ENCODE data around the gene EVX1. TPM values are rescaled to one million over a fixed set of nuclear protein-coding genes. Genes with fewer than 3 reads are reported as not detected.

EVX1 gene
- total RNA-seq, 1 donor from 2014 or later, result not detected

GRCh38 chr7:27295236-27295635 lies 52.6 kb downstream of the EVX1 start:
- Histone ChIP-seq H3K9me3 (ENCODE audit: low read depth) (no peaks in the 10 kb centered on the region), H3F3A (ENCODE audit: low read depth) (no peaks in the 10 kb centered on the region), H3K4me1 (no peaks in the 10 kb centered on the region), H3K36me3 (no peaks in the 10 kb centered on the region), H3K27me3 (no peaks in the 10 kb centered on the region), H3K27ac (no peak overlapping the region), H3K4me2 (no peak overlapping the region), H2AFZ (replicated peaks) (no peak overlapping the region), H3K9ac (no peak overlapping the region), H3K79me2 (ENCODE audit: low read depth) (no peaks in the 10 kb centered on the region), H4K20me1 (ENCODE audit: low read depth) (no peaks in the 10 kb centered on the region), H3K4me3 (no peak overlapping the region)
- no peak overlapping the region for H3K4me3 Mint-ChIP-seq
- peaks cover 7% of the 10 kb centered on the region for H3K27me3 Mint-ChIP-seq (ENCODE audit: insufficient read depth, low read depth)
- H3K36me3 Mint-ChIP-seq, result no peaks in the 10 kb centered on the region
- no peak for TF ChIP-seq EZH2 (IDR thresholded peaks at IDR 0.05)
- TF ChIP-seq EZH2phosphoT487 (IDR thresholded peaks at IDR 0.05), result no peak
- no peak for TF ChIP-seq CTCF (IDR thresholded peaks at IDR 0.05)
- DNase-seq (ENCODE audit: low spot score), result no peak
- H3K9me3 Mint-ChIP-seq, result peaks cover 1% of the 10 kb centered on the region
- H3K27ac Mint-ChIP-seq, result no peak overlapping the region
- no peaks in the 10 kb centered on the region for H3K4me1 Mint-ChIP-seq

GRCh38 chr7:27297356-27297755 lies 54.8 kb downstream of the EVX1 start:
- TF ChIP-seq EZH2 (IDR thresholded peaks at IDR 0.05), result no peak
- no peak for TF ChIP-seq EZH2phosphoT487 (IDR thresholded peaks at IDR 0.05)
- TF ChIP-seq CTCF (IDR thresholded peaks at IDR 0.05), result no peak
- no peak overlapping the region for H3K9ac ChIP-seq
- H3K4me1 ChIP-seq, result no peaks in the 10 kb centered on the region
- H3K9me3 ChIP-seq (ENCODE audit: low read depth), result no peaks in the 10 kb centered on the region
- Mint-ChIP-seq H3K9me3 (no peaks in the 10 kb centered on the region), H3K4me3 (no peak overlapping the region), H3K36me3 (no peaks in the 10 kb centered on the region), H3K4me1 (no peaks in the 10 kb centered on the region), H3K27me3 (ENCODE audit: insufficient read depth, low read depth) (peaks cover 7% of the 10 kb centered on the region), H3K27ac (no peak overlapping the region)
- H3K27ac ChIP-seq, result no peak overlapping the region
- no peaks in the 10 kb centered on the region for H3K27me3 ChIP-seq
- H3K79me2 ChIP-seq (ENCODE audit: low read depth), result no peaks in the 10 kb centered on the region
- no peaks in the 10 kb centered on the region for H3K36me3 ChIP-seq
- no peak for DNase-seq (ENCODE audit: low spot score)
- no peak overlapping the region for H3K4me3 ChIP-seq
- no peak overlapping the region for H3K4me2 ChIP-seq
- H2AFZ ChIP-seq (replicated peaks), result peak overlapping the region; percentile 60
- no peaks in the 10 kb centered on the region for H3F3A ChIP-seq (ENCODE audit: low read depth)
- no peaks in the 10 kb centered on the region for H4K20me1 ChIP-seq (ENCODE audit: low read depth)

Other genes starting within 250 kb of the EVX1 start
- not detected in 2 replicates for gene HOXA1, start 146.8 kb upstream of the EVX1 start, total RNA-seq (ENCODE audit: low replicate concordance)
- gene HOXA2, start 140.1 kb upstream of the EVX1 start, total RNA-seq (ENCODE audit: low replicate concordance), result not detected in 2 replicates
- not detected in 2 replicates for gene HOXA4, start 112.0 kb upstream of the EVX1 start, total RNA-seq (ENCODE audit: low replicate concordance)
- not detected in 2 replicates for gene HOXA5, start 99.1 kb upstream of the EVX1 start, total RNA-seq (ENCODE audit: low replicate concordance)
- not detected in 2 replicates for gene HOXA6, start 95.0 kb upstream of the EVX1 start, total RNA-seq (ENCODE audit: low replicate concordance)
- not detected in 2 replicates for gene HOXA3, start 90.2 kb upstream of the EVX1 start, total RNA-seq (ENCODE audit: low replicate concordance)
- gene HOXA7, start 86.1 kb upstream of the EVX1 start, total RNA-seq (ENCODE audit: low replicate concordance), result not detected in 2 replicates
- gene HOXA9, start 77.3 kb upstream of the EVX1 start, total RNA-seq (ENCODE audit: low replicate concordance), result not detected in 2 replicates
- not detected in 2 replicates for gene HOXA10, start 68.5 kb upstream of the EVX1 start, total RNA-seq (ENCODE audit: low replicate concordance)
- gene HOXA11, start 57.6 kb upstream of the EVX1 start, total RNA-seq (ENCODE audit: low replicate concordance), result not detected in 2 replicates
- not detected in 2 replicates for gene HOXA13, start 42.7 kb upstream of the EVX1 start, total RNA-seq (ENCODE audit: low replicate concordance)

Measured in neural progenitor cell (in vitro differentiated cells).